ENCODE measurements around the gene NABP1. TPM values are rescaled to one million over a fixed set of nuclear protein-coding genes. Genes with fewer than 3 reads are reported as not detected.

Gene NABP1
- total and polyA plus RNA-seq, 12 donors, result 1.2 to 15.3 (median 3.8) TPM

- intact Hi-C loops (cut with DNase I), result loop anchor here in 3 of 10 donors (5.0 to 10.0 kb wide), 3 partner anchors 126 to 138 kb away; no protein-coding TSS in a partner anchor
- Histone ChIP-seq H3K27ac (no peak overlapping the region), H3K9me3 (no peaks in the 10 kb centered on the region), H3K4me1 (peaks cover 0 to 44% (median 11%) of the 10 kb centered on the region in 9 donors), H3K27me3 (peaks cover 0 to 5% (median 0%) of the 10 kb centered on the region in 7 donors), H3K4me3 (no peak overlapping the region), H3K36me3 (peaks cover 0 to 23% (median 0%) of the 10 kb centered on the region in 9 donors)
- ATAC-seq, result no peak
- 73 to 74% methylated on average over 2 of the region's 2 CpGs for WGBS, 2 donors
- DNase-seq, result no peak
- TF ChIP-seq CTCF (IDR thresholded peaks at IDR 0.05), result no peak
These were observed 15.2 kb downstream of the NABP1 start for GRCh38 chr2:191693166-191693565.

- intact Hi-C loops (cut with DNase I), result loop anchor here in 3 of 10 donors (5.0 to 10.0 kb wide), 3 partner anchors 126 to 139 kb away; no protein-coding TSS in a partner anchor
- H3K27ac ChIP-seq, result no peak overlapping the region
- peaks cover 0 to 17% (median 0%) of the 10 kb centered on the region in 9 donors for H3K36me3 ChIP-seq
- no peak for ATAC-seq
- no peak for DNase-seq
- peaks cover 0 to 44% (median 11%) of the 10 kb centered on the region in 9 donors for H3K4me1 ChIP-seq
- H3K4me3 ChIP-seq, result no peak overlapping the region
- 89 to 93% methylated on average over 1 of the region's 1 CpG for whole genome bisulfite sequencing, 2 donors
- no peaks in the 10 kb centered on the region for H3K9me3 ChIP-seq
- H3K27me3 ChIP-seq, result peaks cover 0 to 5% (median 0%) of the 10 kb centered on the region in 7 donors
- TF ChIP-seq CTCF (IDR thresholded peaks at IDR 0.05), result no peak
These were observed 15.8 kb downstream of the NABP1 start for GRCh38 chr2:191693778-191694177.

DNA sequence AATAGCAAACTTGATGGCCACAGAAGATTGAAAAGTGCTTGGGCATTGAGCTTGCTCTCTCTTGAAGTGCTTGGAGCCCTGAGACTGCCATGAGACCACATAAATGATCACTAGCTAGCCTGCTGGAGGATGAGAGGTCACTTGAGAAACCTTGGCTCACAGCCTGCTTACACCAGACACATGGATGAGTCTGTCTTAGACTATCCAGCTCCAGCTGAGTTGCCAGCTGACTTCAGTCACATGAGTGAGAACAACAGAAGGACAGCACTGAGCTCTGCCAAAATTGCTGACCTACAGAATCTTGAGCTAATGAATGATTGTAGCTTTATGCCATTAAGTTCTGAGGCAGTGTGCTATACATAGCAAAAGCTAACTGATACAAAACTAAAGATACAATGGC lies 18.1 kb downstream of the NABP1 start:
- Histone ChIP-seq H3K4me3 (no peak overlapping the region), H3K4me1 (peaks cover 0 to 22% (median 6%) of the 10 kb centered on the region in 9 donors), H3K9me3 (no peaks in the 10 kb centered on the region), H3K27ac (no peak overlapping the region), H3K27me3 (peaks cover 0 to 5% (median 0%) of the 10 kb centered on the region in 7 donors), H3K36me3 (peaks cover 0 to 11% (median 0%) of the 10 kb centered on the region in 9 donors)
- intact Hi-C loops (cut with DNase I), result loop anchor here in 1 of 10 donors (10.0 kb wide), 1 partner anchor 141 kb away; no protein-coding TSS in a partner anchor
- ATAC-seq, result peak; percentile 60 to 89 (median 70)
- DNase-seq, result peak in 1 of 2 donors; percentile 51
- TF ChIP-seq CTCF (IDR thresholded peaks at IDR 0.05), result no peak

DNA sequence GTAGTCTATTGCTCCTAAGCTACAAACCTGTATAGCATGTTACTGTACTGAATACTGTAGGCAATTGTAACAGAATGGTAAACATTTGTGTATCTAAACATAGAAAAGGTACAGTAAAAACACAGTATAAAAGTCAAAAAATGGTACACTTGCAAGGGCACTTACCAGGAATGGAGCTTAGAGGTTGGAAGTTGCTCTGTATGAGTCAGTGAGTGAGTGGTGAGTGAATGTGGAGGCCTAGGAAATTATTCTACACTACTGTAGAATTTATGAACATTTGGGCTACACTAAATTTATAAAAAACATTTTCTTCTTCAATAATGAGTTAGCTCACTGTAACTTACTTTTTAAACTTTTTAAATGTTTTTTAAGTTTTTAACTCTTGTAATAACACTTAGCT lies 19.0 kb downstream of the NABP1 start:
- no peak for ATAC-seq
- H3K9me3 ChIP-seq, result no peaks in the 10 kb centered on the region
- H3K4me3 ChIP-seq, result no peak overlapping the region
- peaks cover 0 to 14% (median 0%) of the 10 kb centered on the region in 9 donors for H3K4me1 ChIP-seq
- H3K27ac ChIP-seq, result no peak overlapping the region
- peaks cover 0 to 5% (median 0%) of the 10 kb centered on the region in 7 donors for H3K27me3 ChIP-seq
- DNase-seq, result no peak
- no peak for TF ChIP-seq CTCF (IDR thresholded peaks at IDR 0.05)
- intact Hi-C loops (cut with DNase I), result loop anchor here in 1 of 10 donors (10.0 kb wide), 1 partner anchor 142 kb away; no protein-coding TSS in a partner anchor
- H3K36me3 ChIP-seq, result peaks cover 0 to 11% (median 0%) of the 10 kb centered on the region in 9 donors

Measured in heart right ventricle (tissue), 16 donors.